Neuron (in vitro differentiated cells): ENCODE measurements around the gene GET3.
A peak's percentile ranks its signal among the peaks of the same experiment; 100 is the strongest.

Source experiments
- H2AFZ ChIP-seq: one replicate; pipeline ENCODE4 v1.6.1; 2013; ENCODE audit warnings: low read depth, mild to moderate bottlenecking, inconsistent platforms, low read length, moderate library complexity
- H3K27me3 ChIP-seq: one replicate; pipeline ENCODE4 v1.6.1; 2013; ENCODE audit warnings: low read length; ENCODE audit not compliant: insufficient read depth
- H3K36me3 ChIP-seq: one replicate; pipeline ENCODE4 v1.6.1; 2013; ENCODE audit warnings: low read length; ENCODE audit not compliant: insufficient read depth
- H3K4me1 ChIP-seq: one replicate; pipeline ENCODE4 v1.6.1; 2013; ENCODE audit warnings: low read length; ENCODE audit not compliant: insufficient read depth
- H3K4me3 ChIP-seq: 2 replicates; pipeline ENCODE4 v1.5.1; 2013; ENCODE audit warnings: mild to moderate bottlenecking, low read length, moderate library complexity
- H3K9me3 ChIP-seq: one replicate; pipeline ENCODE4 v1.6.1; 2013; ENCODE audit warnings: low read length

The GET3 gene

DNA sequence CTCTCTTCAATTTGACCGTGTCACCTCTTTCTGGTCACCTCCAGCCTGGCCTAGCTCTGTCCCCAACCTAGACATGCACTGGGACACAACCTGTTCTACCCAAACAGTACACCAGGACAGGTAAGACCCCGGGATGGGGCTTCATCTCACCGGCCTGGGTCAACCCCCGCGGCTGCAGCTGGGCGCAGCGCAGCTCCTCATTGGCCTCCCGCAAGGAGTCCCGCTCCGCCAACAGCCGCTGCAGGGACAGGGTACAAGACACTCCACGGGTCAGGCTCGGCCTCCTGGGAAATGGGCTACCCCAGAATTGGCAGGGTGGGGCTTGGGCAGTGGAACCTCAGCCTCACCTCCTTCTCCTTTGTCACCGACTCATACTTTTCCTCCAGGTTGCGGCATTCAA, 30.4 kb downstream of the GET3 start:
- Histone ChIP-seq H3K36me3 (peaks cover 14% of the 10 kb centered on the region), H3K4me3 (no peak overlapping the region), H3K4me1 (no peaks in the 10 kb centered on the region), H3K9me3 (peaks cover 8% of the 10 kb centered on the region), H3K27me3 (no peaks in the 10 kb centered on the region), H2AFZ (no peak overlapping the region)

DNA sequence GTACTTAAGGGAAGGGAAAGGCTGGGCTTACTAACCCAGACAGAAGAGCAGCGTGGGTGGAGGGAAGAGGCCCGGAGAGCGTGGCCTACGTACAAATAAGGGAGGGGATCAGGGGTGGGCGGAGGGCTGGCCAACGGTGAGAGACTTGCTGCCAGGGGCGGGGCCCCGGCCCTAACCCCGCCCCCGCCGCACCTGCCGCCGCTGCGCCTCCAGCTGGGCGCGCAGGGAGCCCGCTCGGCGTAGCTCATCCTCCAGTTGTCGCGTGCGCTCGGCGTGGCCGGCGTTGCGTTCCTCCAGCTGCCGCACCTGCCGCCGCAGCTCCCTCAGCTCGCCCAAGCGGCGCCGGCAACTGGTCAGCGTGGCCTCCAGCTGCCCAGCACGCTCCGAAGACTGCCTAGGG, 32.4 kb downstream of the GET3 start:
- Histone ChIP-seq H3K4me1 (peaks cover under 1% of the 10 kb centered on the region), H2AFZ (no peak overlapping the region), H3K9me3 (no peaks in the 10 kb centered on the region), H3K27me3 (no peaks in the 10 kb centered on the region), H3K4me3 (no peak overlapping the region), H3K36me3 (peaks cover 3% of the 10 kb centered on the region)

DNA sequence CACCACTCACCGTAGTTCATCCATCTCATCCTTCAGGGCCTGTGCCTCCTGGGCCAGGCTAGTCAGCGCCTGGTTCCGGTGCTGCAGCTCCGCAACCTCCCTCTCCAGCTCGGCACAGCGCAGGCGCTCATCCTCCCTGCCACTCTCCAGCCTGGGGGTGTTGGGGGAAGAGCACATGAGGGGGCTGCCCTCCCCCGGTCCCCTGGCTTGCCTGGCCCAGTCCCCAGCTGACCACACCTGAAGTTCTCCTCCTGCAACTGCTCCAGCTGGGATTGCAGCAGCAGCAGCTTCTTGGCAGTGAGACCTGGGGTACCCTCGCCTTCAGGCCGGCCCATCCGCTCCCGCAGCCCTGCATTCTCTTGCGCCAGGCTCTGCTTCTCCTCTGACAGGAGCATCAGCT, 33.6 kb downstream of the GET3 start:
- Histone ChIP-seq H2AFZ (no peak overlapping the region), H3K36me3 (no peaks in the 10 kb centered on the region), H3K4me3 (no peak overlapping the region), H3K4me1 (peaks cover 6% of the 10 kb centered on the region), H3K9me3 (no peaks in the 10 kb centered on the region), H3K27me3 (no peaks in the 10 kb centered on the region)

DNA sequence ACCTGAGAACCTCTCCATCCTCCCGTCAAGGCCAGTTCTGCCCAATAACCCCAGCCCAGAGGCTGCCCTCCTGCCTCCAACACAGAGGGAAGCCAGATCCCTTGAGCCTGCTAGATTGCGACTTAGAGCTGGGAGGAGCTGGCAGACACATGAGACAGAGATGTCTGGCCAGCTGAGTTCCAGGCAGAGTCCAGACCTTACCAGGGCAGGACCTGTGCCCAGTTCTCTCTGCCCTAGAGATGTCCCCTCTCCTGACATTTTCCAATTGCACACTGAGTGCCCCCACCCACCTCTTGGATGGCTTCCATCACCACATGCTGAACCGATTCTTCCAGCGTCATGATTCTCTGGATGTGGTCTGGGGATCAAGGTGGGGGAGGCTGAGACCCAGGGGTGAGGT, 35.0 kb downstream of the GET3 start:
- no peak overlapping the region for H2AFZ ChIP-seq
- no peaks in the 10 kb centered on the region for H3K27me3 ChIP-seq
- H3K4me3 ChIP-seq = no peak overlapping the region
- no peaks in the 10 kb centered on the region for H3K36me3 ChIP-seq
- H3K9me3 ChIP-seq = no peaks in the 10 kb centered on the region
- H3K4me1 ChIP-seq = peaks cover 8% of the 10 kb centered on the region

DNA sequence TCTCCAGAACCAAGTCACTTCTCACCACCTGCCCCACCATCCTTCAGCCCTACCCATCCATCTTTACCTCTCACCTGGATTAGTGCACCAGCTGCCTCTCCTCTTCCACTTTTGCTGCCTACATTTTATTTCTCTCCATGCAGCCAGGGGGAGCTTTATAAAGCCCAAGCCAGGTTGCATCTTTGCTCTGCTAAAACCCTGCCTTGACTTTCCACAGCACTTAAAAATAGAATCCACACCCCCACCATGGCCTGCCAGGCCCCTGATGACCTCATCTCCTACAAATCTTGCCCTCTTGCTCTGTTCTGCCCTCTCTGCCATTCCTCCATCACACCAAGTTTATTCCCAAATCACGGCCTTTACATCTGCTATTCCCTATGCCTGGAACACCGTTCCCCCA, 36.3 kb downstream of the GET3 start:
- Histone ChIP-seq H3K27me3 (no peaks in the 10 kb centered on the region), H2AFZ (no peak overlapping the region), H3K4me3 (no peak overlapping the region), H3K4me1 (peaks cover 18% of the 10 kb centered on the region), H3K9me3 (no peaks in the 10 kb centered on the region), H3K36me3 (no peaks in the 10 kb centered on the region)

DNA sequence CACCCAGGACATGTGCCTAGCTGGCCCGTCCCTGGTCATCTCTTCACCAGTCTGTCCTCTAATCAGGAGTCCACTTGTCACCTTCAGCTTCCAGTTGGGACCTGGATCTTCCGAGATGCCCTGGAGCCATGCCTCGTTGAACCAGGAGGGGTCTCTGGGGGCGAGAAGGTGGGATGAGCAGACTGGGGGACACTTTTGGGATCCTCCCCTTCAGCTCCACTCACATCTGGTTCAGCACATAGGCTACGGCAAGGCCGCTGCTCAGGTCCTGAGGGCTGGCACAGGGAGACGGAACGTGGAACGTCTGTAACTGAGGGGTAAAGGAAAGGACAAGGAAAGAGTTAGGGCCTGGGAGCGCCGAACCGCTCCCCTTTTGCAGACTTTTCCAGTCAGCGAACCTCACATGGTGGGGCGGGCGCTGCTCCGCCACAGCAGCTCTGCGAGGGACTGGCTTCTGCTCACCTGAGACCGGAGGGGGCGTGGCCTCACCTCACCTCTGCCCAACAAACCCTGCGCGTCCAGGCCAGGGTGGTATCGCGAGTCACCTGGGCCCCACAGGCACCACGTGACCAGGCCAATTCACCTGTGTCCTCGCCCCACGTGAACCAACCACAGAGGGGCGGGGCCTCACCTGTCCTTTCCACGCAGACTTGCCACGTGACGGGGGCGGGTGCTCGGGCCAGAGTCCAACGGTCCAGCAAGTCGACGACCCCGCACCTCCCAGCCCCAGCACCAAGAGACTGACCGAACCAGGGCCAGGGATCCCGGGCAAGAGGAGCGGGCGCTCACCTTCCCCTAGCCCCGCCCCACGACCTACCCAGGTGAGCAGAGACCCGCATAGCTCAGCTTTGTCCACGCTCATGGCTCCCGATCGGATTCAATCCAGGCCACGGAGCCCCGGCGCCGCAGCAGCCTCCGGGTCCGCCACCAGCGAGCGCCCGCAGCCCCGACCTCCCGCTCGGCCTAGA, 37.6 kb downstream of the GET3 start, which contains the start of gene HOOK2:
Gene HOOK2 (minus strand): TSS at position 965 of the 968 bp plus-strand sequence. CDS start 103 bp downstream, at position 862.
- peak within 1 kb of the TSS; percentile 15 for H2AFZ ChIP-seq
- no peaks in the 10 kb centered on the region for H3K27me3 ChIP-seq
- H3K36me3 ChIP-seq = no peaks in the 10 kb centered on the region
- peaks cover 28% of the 10 kb centered on the region for H3K4me1 ChIP-seq
- peak within 1 kb of the TSS; percentile 60 for H3K4me3 ChIP-seq
- H3K9me3 ChIP-seq = no peaks in the 10 kb centered on the region

DNA sequence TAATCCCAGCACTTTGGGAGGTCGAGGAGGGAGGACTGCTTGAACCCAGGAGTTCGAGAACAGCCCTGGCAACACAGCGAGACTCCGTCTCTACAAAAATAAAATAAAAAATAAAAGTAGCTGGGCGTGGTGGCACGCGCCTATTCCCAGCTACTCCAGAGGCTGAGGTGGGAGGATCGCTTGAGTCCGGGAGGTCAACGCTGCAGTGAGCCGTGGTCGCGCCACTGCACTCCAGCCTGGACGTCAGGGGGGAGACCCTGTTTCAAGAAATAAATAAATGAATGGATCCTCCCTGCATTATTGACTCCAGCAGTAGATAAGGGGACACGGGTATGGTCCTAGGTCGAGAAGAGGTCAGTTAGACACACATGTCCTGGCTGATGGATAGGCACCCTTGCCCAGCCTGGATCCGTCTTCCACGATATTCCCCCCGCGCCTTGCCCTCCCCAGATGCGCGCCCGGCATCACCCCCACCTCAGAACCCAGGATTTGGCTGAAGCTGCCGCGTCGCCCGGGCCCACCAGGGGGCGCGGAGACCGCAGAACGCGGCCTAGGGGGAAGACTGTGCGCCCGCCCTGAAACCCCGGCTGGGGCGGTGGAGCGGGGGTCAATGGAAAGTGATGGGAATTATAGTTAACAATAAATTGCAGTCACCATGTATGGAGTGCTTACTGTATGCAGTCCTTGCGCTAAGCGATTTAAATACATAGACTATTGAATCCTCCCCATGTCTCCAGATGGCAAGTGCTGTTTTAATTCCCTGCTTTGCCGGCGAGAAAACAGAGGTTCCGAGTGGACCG, 40.1 kb downstream of the GET3 start:
- Histone ChIP-seq H3K9me3 (no peaks in the 10 kb centered on the region), H3K4me1 (peaks cover 33% of the 10 kb centered on the region), H3K36me3 (no peaks in the 10 kb centered on the region), H3K4me3 (peak overlapping the region; percentile 50), H2AFZ (peak overlapping the region; percentile 42), H3K27me3 (no peaks in the 10 kb centered on the region)

DNA sequence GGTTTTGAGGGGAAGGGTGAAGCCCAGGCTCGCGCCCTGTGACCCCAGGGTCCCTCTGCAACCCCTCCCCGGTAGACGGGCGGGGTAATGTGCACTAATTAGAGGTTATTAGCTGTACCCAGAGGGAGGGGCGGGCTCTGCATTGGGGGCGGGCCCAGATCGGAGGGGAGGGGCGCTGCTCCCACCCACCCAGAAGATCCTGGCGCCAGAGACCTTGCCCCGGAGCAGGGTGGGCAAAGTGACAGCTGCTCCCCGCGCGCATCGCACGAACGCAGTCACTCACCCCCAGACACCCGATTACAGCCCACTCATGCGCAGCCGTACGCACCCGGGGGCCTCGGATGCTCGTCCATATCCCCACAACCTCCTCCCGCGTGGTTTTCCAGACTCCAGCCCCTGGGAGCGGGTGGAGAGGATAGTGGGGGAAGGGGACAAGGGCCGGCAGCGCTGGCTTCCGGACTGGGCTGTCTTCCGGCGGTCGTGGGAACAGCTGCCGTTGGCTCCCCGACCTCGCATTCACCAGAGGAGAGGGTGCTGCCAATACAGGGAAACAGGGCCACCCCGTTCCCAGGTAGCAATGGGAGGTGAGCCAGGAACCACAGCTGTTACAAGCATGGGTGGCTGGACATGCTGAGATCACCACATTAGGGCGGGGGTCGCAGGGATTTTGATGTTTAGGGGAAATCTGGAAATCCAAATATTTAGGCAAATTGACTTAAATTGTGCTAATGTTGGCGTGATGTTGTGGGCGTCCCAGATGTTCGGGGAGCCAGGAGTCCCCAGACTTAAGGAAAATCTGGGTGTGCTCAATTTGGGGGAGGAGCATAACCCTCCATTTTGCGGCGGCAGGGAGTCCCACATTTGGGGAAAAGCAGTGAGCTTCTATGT, 41.0 kb downstream of the GET3 start:
- peaks cover 40% of the 10 kb centered on the region for H3K4me1 ChIP-seq
- no peaks in the 10 kb centered on the region for H3K27me3 ChIP-seq
- peak overlapping the region; percentile 42 for H2AFZ ChIP-seq

DNA sequence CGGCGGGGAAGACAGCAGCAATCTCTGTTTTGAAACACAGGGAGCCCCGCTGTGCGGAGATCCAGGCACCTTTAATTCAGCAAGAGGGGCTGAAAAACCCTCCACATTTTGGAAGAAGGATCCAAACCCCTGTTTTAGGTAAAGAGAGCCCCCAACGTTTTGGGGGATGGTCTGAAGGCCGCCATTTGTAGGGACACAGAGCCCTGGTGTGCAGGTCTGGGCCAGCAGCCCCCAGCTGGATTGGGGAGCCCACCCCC, 41.5 kb downstream of the GET3 start:
- H3K27me3 ChIP-seq = no peaks in the 10 kb centered on the region
- no peaks in the 10 kb centered on the region for H3K36me3 ChIP-seq
- H3K9me3 ChIP-seq = no peaks in the 10 kb centered on the region
- H3K4me3 ChIP-seq = peak overlapping the region; percentile 50
- H3K4me1 ChIP-seq = peaks cover 46% of the 10 kb centered on the region
- no peak overlapping the region for H2AFZ ChIP-seq

More for the DNA sequence above, 41.0 kb downstream of the GET3 start:
- no peaks in the 10 kb centered on the region for H3K36me3 ChIP-seq
- peak overlapping the region; percentile 50 for H3K4me3 ChIP-seq
- H3K9me3 ChIP-seq = no peaks in the 10 kb centered on the region

DNA sequence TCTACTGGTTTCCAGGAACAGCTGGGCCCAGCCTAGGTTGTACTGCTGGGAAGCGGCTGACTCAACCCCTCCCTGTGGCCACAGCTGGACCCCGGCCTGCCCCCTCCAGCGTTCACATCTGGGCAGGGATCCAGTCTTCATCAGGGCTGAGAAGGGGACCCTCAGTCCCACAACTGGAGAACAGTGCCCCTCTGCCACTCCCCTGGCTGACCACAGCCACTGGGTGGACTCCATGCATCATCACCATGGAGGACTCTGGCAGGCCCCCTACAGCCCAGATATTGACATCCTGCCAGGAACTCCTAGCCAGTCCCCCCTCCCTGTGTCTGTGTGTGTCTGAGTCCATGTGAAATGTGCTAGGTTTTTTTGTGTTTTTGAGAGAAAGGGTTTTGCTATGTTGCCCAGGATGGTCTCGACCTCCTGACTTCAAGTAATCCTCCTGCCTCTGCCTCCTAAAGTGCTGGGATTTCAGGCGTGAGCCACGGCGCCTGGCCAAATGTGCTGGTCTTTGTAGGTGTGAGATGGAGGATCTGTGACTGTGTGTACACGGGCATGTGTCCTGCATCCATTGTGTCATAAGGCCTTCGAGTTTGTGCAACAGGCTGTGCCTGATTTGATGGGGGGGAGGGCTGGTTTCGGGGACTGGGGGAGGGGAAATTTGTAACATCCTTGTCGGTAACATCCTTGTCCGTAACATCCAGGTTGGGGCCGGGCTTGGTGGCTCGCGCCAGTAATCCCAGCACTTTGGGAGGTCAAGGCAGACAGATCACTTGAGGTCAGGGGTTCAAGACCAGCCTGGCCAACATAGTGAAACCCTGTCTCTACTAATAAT, 42.1 kb downstream of the GET3 start:
- Histone ChIP-seq H3K4me3 (no peak overlapping the region), H3K36me3 (no peaks in the 10 kb centered on the region), H3K9me3 (no peaks in the 10 kb centered on the region), H2AFZ (no peak overlapping the region), H3K27me3 (no peaks in the 10 kb centered on the region), H3K4me1 (peaks cover 51% of the 10 kb centered on the region)

DNA sequence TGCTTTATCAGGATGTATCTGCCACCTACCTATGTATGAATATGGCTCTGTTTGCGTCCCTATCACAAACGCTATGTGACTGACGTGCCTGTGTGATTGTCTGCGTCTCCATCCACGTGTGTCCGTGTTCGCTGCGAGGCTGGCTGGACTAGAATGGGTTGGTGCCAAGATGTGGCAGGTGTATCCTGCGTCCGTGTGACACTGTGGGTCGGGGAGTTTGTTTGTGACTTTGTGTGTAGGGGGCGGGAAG, 44.8 kb downstream of the GET3 start:
- Histone ChIP-seq H3K4me1 (peaks cover 65% of the 10 kb centered on the region), H3K4me3 (no peak overlapping the region)

More for the DNA sequence above, 44.8 kb downstream of the GET3 start:
- Histone ChIP-seq H3K9me3 (no peaks in the 10 kb centered on the region), H3K27me3 (no peaks in the 10 kb centered on the region), H2AFZ (peak overlapping the region; percentile 31), H3K36me3 (no peaks in the 10 kb centered on the region)
